AG09309 (cell line): ENCODE measurements around the gene POLA2.
"Not testable (repeated sequence)": the region's sequence is repeated elsewhere in the genome, so short reads cannot be mapped to it uniquely, and the experiment has no call there.

ENCODE experiments used
- DNase-seq: peaks from one replicate; pipeline ENCODE4 v3.0.0-alpha.2; 2010; ENCODE audit warnings: low read depth
- H3K4me3 ChIP-seq: 2 replicates; pipeline ENCODE4 v1.5.1; 2011; ENCODE audit warnings: mild to moderate bottlenecking, low read depth, low read length, moderate library complexity; ENCODE audit not compliant: control insufficient read depth
- CTCF ChIP-seq: IDR thresholded peaks from 2 replicates; pipeline ENCODE4 v1.5.1; 2011; ENCODE audit warnings: mild to moderate bottlenecking, low read depth, low read length, inconsistent platforms; ENCODE audit not compliant: insufficient read depth, control insufficient read depth; ENCODE audit errors: missing control alignments

POLA2 gene

GRCh38 chr11:65225279-65226102, 36.3 kb upstream of the POLA2 start:
- DNase-seq, result peak; percentile 16
- H3K4me3 ChIP-seq, result peak overlapping the region; percentile 47
- peak; percentile 63 for TF ChIP-seq CTCF

GRCh38 chr11:65226103-65226442, 35.7 kb upstream of the POLA2 start:
- DNase-seq, result no peak
- TF ChIP-seq CTCF, result no peak
- peak overlapping the region; percentile 47 for H3K4me3 ChIP-seq

- TF ChIP-seq CTCF, result no peak
- no peak for DNase-seq
- H3K4me3 ChIP-seq, result no peak overlapping the region
These were observed 33.9 kb upstream of the POLA2 start for GRCh38 chr11:65227879-65228278.

GRCh38 chr11:65236194-65237059, 25.3 kb upstream of the POLA2 start:
- no peak for TF ChIP-seq CTCF
- no peak for DNase-seq
- no peak overlapping the region for H3K4me3 ChIP-seq

- DNase-seq, H3K4me3 ChIP-seq: not testable (repeated sequence)
These were observed 23.5 kb upstream of the POLA2 start for GRCh38 chr11:65238302-65238701.

GRCh38 chr11:65241134-65241533, 20.6 kb upstream of the POLA2 start:
- DNase-seq, result no peak
- no peak overlapping the region for H3K4me3 ChIP-seq
- TF ChIP-seq CTCF, result no peak

- TF ChIP-seq CTCF, result no peak
- no peak for DNase-seq
- no peak overlapping the region for H3K4me3 ChIP-seq
These were observed 20.1 kb upstream of the POLA2 start for GRCh38 chr11:65241692-65242091.
